GM06990 (cell line): ENCODE data around the gene CYP11A1.
"Not testable (repeated sequence)": the region's sequence is repeated elsewhere in the genome, so short reads cannot be mapped to it uniquely, and the experiment has no call there.

ENCODE experiments used
- DNase-seq: peaks from one replicate; pipeline ENCODE4 v3.0.0-alpha.2; 2011; ENCODE audit not compliant: insufficient read length; ENCODE audit errors: extremely low read depth
- H3K27me3 ChIP-seq: replicated peaks from 2 replicates; pipeline ENCODE4 v1.6.0; 2011; ENCODE audit warnings: low read length; ENCODE audit not compliant: control insufficient read depth, insufficient read depth
- H3K36me3 ChIP-seq: 2 replicates; pipeline ENCODE4 v1.5.1; 2011; ENCODE audit warnings: low read length; ENCODE audit not compliant: control insufficient read depth, insufficient read depth
- H3K4me3 ChIP-seq: replicated peaks from 2 replicates; pipeline ENCODE4 v1.5.1; 2011; ENCODE audit warnings: low read depth, mild to moderate bottlenecking, control low read depth, low read length
- CTCF ChIP-seq: IDR thresholded peaks from 2 replicates; pipeline ENCODE4 v1.5.1; 2011; ENCODE audit warnings: low read length, control low read depth, mild to moderate bottlenecking, inconsistent platforms; ENCODE audit not compliant: insufficient read depth, poor library complexity, severe bottlenecking

CYP11A1 gene

GRCh38 chr15:74365598-74366445 is 1.6 kb downstream of the CYP11A1 start:
- TF ChIP-seq CTCF = peak; percentile 3
- H3K4me3 ChIP-seq = peak overlapping the region; percentile 53
- DNase-seq = no peak

GRCh38 chr15:74364936-74365597 is 2.4 kb downstream of the CYP11A1 start:
- Histone ChIP-seq H3K4me3 (no peak overlapping the region), H3K36me3 (no peaks in the 10 kb centered on the region), H3K27me3 (no peaks in the 10 kb centered on the region; the same call in 1 of the 2 replicates)
- TF ChIP-seq CTCF = no peak
- no peak for DNase-seq

More at GRCh38 chr15:74365598-74366445, 1.6 kb downstream of the CYP11A1 start:
- Histone ChIP-seq H3K27me3 (no peaks in the 10 kb centered on the region; the same call in 1 of the 2 replicates), H3K36me3 (no peaks in the 10 kb centered on the region)

- Histone ChIP-seq H3K27me3 (no peaks in the 10 kb centered on the region; the same call in 1 of the 2 replicates), H3K4me3 (no peak overlapping the region), H3K36me3 (no peaks in the 10 kb centered on the region)
- no peak for TF ChIP-seq CTCF
- DNase-seq = no peak
Measured at GRCh38 chr15:74362482-74362881, 5.0 kb downstream of the CYP11A1 start.

GRCh38 chr15:74360855-74361254 is 6.6 kb downstream of the CYP11A1 start:
- H3K4me3 ChIP-seq, H3K36me3 ChIP-seq, DNase-seq, H3K27me3 ChIP-seq: not testable (repeated sequence)

- not testable (repeated sequence) for H3K4me3 ChIP-seq, DNase-seq, H3K27me3 ChIP-seq, H3K36me3 ChIP-seq
Measured at GRCh38 chr15:74359376-74359775, 8.1 kb downstream of the CYP11A1 start.

- not testable (repeated sequence) for H3K36me3 ChIP-seq, H3K4me3 ChIP-seq, H3K27me3 ChIP-seq, DNase-seq
Measured at GRCh38 chr15:74357514-74357913, 9.9 kb downstream of the CYP11A1 start.

- H3K27me3 ChIP-seq, H3K36me3 ChIP-seq, DNase-seq, H3K4me3 ChIP-seq: not testable (repeated sequence)
Measured at GRCh38 chr15:74356050-74356449, 11.4 kb downstream of the CYP11A1 start.

- not testable (repeated sequence) for DNase-seq, H3K36me3 ChIP-seq, H3K4me3 ChIP-seq, H3K27me3 ChIP-seq
Measured at GRCh38 chr15:74353992-74354391, 13.5 kb downstream of the CYP11A1 start.
